22Rv1 (cell line): ENCODE data around the gene CYP21A2.

ENCODE experiments used
- CTCF ChIP-seq: fragments of 450-650 bp; IDR thresholded peaks from 2 replicates; pipeline ENCODE4 v1.5.1; 2017; ENCODE audit warnings: mild to moderate bottlenecking
- ZFX ChIP-seq: fragments of 450-650 bp; IDR thresholded peaks from 2 replicates; pipeline ENCODE4 v1.6.1; 2017; ENCODE audit warnings: antibody characterized with exemption, borderline replicate concordance

GRCh38 chr6:32075781-32076180, 37.6 kb downstream of the CYP21A2 start:
- TF ChIP-seq CTCF = no peak
- no peak for TF ChIP-seq ZFX
